T-helper 1 cell (primary cell): ENCODE data around the gene TIAM2.

Experiments
- DNase-seq, 5 donors: peaks; one replicate each; pipeline ENCODE4 v3.0.0-alpha.2; 2012 to 2020

Gene TIAM2

DNA sequence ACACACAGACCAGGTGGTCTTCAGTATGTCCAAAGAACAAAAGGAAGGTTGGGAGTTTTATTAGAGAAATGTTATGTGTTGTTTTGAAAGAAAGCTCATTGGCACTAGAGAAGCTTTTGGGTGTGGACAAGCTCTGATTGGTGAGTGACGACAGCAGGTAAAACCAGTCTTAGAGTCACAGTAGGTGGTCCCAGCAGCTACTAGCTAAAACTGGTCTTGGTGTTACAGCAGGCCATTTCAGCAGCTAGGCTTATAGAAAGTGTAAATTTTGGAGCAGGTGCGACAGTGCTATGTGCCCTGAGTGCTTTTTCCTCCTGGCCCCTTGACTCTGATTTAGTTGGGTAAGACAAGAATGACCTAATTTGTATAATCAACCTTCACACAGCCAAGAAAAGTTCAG lies 272.3 kb downstream of the TIAM2 start:
- DNase-seq, result no peak

DNA sequence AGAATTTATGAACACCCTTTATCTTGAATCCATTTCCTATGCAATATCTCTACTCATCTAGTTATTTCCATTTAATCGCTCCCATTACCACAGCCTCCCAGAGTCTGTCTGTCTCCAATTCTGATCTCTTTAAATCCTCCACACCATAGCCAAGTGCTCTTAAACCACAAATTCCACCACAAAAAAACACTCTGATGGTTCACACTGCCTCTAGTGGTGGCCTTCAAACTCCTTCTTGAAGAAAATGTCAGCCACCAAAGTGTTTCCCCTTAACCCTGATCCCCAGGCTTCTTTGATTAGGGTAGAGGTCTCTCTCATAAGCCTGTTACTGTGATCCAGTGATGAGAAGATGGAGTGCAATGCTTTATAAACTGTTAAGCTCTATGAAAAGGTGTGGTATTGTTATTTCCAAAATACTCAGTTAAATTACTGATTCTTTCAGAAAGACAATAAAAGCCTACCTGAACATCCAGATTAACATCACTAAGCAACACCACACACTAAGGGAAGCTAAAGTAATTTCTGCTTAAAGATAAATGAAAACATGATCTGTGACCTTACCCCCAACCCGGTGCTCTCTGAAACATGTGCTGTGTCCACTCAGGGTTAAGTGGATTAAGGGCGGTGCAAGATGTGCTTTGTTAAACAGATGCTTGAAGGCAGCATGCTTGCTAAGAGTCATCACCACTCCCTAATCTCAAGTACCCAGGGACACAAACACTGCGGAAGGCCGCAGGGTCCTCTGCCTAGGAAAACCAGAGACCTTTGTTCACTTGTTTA lies 273.2 kb downstream of the TIAM2 start:
- DNase-seq, result peak in 1 of 5 donors; percentile 42

DNA sequence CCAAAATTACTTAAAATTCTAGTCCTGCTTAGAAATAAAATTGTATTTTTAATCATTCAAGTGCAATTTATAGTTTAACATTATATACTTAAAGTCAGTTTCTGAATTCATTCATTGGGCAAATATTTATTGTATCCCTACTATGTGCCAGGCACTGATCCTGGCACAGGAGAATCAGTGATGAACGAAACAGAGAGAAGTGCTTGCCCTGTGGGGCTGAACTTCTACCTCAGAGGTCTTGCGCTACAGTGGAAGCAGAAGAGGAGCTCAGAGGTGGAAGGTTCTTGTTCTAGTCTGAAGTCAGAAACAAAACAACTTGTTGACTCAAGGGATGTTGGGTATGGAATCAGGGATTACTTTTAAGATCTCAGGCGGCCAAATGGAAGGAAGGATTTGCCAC lies 274.6 kb downstream of the TIAM2 start:
- DNase-seq, result no peak

DNA sequence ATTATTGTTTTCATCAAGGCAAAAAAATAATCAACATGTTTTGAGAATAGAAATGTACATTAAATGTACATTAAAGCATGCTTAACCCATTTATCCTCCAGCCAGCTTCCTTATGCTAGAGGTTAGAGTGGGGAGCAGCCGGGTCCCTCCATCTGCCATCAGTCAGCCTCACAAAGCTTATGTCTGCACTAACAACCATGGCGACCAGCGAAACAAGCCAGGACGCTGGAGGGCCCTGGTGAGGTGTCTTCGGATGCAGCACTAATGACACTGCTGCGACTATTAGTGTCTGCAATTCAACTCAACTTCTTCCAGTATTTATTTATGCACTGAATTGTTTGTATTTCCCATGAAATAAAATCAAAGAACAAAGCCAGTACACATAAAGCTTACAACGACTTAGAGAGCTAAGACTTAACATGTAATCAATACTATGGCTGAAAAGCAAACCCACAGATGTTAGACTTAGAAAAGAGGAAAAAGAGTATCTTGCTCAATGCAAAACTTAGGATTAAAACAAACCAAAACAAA lies 275.5 kb downstream of the TIAM2 start:
- DNase-seq, result no peak

DNA sequence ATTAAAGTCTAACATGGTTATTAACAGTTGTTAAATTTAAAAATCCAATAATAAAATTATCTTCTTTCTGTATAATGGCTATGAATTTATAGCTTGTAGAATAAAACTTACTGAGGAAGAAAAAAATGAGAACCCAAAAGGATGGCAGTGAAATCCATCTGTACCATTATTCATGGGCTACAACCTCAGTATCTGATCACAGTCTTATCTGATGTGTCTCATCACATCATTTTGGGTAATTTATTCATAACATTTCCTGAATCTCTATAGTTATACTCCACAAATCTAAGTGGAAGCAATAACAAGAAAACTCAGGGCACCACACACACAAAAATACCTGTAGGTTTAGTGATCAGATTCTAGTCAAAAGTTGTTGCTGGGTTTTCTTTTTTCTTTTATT lies 276.0 kb downstream of the TIAM2 start:
- DNase-seq, result no peak

DNA sequence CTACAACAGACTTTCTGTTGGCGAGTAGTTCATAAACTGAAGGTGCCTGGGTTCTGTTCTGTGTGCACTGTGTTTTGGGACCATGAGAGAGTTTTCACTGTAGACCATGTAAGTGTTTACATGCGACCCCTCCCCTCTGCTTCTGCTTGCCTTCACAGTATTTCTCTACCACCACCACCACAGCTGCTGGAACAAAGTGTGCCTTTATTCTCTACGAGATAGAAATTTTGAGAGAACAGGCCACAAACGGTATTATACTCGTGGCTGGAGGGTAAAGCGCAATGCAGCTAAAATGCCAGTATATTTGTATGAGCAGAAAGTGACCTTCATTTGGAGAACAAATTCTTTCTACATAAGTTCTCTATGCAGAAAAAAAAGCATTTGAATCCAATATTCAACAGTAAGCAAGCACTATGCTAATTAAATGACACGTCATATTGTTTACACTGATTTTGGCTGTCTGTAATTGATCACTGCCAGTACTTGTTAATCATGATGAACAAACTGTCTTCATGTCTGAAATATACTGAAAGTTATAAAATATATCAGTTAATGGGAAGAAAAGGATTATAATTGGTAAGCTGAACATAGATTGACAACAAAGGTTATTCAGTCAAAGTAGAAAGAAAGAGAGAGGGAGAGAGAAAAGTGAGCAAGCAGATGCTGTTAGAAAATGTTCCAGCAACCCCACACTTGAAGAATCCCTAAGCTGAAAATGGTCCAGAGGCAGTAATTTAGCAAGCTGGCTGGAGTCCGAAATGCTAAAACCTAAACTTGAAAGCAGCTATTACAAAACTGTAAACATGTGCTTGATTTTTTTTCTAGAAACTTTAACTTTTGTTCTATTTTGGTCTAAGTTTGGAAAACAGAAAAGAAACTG lies 277.5 kb downstream of the TIAM2 start:
- DNase-seq, result no peak

DNA sequence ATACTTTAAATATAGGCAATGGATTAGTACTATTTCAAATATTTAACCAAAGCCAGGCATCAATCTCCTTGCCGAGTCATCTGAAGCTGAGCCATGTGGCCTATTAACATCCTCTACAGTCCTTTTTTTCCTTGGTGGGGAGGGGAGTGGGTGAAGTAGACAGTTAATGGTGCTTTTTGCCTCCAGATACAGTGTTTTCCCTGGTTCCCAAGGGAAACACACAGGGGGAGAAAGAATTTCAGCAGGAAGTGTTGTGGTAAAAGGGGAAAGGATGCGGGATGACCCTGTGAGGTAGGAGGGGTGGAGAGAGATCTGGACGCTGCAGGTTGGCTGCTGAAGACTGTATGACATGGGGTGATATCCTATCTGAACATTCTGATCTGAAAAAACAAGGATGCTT lies 278.3 kb downstream of the TIAM2 start:
- DNase-seq, result no peak

DNA sequence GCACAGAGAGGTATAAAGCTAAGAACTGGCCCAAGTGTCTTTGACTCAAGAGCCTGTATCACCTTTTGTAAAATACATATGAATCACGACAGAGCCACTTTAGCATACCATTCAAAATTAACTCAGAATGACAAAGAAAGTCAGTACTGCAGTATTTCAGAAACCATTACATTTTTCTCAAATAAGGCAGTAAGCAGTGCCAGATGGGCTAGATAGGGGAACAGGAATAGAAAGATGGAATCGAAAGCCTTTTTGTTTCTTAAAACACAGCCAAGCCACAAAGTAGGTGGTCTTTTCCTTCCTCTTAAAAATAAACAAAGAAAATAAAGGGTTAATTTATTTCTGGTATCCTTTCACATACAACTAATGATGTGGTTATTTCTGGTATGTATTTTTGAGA lies 279.0 kb downstream of the TIAM2 start:
- no peak for DNase-seq

DNA sequence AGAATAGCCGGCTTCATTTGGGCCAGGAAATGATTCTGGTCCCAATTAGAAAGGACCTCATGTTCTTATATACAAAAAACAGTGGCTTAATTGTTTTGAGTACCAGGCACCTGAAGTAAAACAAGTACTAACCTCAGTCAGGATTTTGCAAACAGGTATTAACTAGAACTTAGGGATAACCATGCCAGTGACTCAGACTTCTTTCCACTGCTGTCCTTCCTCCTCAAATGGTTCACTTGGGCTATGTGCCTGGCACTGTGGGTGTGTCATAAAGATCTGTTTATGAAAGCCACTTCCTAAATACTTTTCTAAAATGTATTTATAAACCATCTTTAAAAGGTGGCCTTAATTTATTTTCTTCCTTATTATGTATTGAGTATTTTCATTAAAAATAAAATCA lies 279.4 kb downstream of the TIAM2 start:
- no peak for DNase-seq

DNA sequence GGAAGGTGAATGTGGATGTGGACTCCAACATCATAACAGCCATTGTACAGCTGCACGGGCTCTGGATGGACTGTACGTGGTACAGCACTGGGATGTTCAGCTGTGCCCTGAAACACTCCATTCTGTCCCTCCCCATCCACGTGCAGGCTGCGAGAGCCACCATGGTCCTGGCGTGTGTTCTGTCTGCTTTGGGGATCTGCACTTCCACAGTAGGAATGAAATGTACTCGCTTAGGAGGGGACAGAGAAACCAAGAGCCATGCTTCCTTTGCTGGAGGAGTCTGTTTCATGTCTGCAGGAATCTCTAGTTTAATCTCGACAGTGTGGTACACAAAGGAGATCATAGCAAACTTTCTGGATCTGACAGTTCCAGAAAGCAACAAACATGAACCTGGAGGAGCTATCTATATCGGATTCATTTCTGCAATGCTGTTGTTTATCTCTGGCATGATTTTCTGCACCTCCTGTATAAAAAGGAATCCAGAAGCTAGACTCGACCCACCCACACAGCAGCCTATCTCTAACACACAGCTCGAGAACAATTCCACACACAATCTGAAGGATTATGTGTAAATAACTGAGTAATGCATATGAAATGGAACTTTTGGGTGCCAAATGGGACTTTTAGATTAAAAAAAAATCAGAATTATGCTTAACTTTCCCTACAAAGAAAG lies 280.8 kb downstream of the TIAM2 start:
- DNase-seq, result no peak

DNA sequence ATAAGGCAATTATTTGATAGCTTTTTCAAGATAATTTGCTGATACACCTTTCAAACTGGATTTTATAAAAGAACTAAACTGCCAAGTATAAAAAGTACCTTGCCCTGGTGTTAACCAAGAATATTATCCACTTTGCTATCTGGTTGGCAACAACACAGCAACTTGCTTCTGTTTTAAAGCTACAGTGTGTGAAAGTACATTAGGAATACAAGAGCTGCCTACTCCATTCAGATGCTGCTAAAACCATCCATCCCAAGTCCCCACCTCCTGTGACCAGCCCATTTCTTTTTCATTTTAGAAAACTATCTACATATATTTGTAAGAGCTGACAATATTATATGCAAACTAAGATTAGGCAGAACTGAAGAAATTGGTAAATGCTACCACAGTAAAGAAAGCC lies 281.5 kb downstream of the TIAM2 start:
- DNase-seq, result no peak

DNA sequence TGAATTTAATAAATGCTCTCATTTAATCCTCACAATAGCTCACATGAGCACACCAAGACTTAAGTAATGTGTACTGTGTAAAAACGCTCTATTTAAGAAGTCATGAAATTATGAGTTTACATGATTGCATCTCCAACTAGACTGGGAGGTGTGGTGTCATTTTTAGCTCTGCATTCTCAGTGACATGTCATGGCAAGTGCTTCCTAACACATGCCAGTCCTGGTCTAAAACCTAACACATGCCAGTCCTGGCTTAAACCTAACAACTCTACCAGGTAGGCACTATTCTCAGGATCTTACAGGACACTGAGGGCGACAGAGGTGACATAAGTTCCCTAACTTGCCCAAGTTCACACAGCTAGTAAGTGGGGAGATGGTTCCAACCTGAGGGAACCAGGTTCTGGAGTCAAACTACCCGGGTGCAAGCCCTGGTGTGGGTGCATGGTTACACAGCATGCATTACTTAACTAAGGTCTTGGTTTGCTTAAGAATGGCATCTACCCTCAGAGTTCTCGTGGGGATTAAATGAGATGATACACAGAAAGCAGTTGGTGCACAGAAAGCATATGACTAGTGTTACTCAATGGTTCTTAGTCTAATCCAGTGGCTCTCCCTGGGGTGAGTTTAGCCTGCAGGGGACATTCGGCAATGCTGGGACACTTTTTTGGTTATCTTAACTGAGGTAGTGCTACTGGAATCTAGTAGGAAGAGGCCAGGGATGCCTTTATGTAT lies 283.4 kb downstream of the TIAM2 start:
- DNase-seq, result no peak

DNA sequence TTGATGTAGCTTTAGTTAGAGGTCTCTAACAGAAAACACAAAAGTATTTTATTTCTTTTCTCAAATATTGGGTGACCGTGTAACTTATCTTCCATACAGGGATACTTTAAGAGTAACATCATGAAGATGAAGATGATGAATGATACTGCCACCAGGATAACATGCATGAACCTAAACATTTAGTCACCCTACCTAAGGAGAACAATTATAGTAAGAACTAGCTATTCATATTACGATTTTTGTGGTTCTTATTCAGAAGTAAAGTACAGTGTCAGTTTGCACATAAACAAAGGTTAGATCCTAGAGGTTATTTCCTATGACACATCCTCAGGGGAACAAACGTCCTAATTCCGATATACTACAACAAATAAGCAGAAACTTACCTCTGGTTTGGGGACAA lies 289.7 kb downstream of the TIAM2 start:
- DNase-seq, result no peak

DNA sequence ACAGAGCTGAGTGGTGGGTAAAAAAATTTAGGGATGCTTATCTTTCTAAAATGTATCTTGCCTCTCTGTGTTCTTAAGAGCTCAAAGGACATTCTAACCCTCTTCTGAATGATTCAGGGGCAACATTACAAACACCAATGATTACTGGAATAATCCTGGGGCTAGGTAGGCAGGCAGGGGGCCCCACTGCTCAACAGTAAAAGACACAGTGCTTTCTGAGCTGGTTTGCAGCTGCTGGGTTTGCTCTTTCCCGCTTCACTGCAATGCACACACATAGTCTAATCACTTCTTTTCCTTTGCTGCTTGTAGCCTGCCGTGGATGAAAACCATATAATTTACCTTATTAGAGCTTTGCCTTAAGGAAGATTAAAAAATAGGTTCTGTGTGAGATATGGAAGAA lies 292.6 kb downstream of the TIAM2 start:
- no peak for DNase-seq

DNA sequence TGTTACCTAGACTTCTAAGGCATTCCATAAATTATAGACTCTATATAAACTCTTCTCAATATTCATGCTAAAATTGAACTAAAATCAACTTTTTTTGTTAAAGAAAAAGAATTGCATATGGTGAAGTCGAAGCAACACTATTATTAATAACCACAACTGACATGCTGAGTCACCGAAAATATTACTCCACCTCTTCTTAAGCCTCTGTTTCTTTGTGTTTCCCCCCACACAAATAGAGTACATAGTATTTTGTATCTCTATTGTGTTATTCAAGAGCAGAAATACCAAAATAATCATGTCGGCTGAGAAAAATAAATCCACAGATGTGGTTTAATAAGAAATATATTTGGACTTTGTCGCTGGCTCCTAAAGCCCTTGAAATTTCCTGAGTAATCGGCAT lies 295.4 kb downstream of the TIAM2 start:
- no peak for DNase-seq

DNA sequence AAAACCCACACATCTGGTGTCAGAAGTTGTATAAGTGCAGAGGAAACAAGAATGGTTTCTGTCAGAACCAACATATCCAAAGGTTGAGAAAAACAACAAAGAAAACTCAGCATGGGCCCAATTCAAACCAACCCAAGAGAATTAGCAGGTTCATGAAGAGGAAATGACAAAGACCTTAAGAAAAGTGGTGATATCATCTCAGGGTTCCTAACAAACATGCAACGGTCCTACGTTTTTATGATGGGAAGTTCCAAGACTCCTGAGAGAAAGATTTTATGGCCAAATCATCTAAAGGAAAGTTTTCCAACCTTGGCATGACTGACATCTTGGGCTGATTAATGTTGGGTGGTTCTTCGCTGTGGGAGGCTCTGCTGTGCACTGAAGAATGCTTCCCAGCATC lies 296.2 kb downstream of the TIAM2 start:
- DNase-seq, result no peak

DNA sequence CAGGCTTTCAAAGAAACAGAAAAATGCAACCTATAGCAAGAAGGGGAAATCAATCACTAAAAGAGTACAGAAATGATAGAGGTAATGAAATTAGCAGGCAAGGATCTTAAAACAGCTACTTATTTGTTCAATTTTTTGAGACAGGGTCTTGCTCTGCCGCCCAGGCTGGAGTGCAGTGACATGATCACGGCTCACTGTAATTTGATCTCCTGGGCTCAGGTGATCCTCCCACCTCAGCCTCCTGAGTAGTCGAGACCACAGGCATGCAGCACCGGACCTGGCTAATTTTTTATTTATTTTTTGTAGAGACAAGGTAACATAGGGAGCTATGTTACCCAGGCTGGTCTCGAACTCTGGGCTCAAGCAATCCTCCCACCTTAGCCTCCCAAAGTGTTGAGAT lies 297.6 kb downstream of the TIAM2 start:
- no peak for DNase-seq

DNA sequence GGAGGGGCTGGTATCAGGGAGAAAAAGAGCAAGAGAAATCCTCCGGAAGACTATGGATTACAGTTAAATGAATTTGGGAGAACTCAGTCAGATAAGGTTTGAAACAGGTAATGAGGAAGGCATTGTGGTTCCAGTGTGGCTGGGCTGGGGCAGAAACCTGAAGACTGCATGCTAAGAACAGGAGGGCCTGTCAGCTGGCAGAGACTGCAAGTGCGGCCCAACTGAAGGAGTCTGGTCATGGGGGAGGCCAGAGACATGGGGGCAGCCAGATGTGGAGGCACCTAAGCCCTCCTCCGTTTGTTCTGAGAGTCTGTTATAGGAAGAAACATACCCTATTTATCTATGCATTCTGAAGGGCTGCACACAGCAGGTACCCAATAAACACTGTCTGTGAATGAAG lies 302.6 kb downstream of the TIAM2 start:
- DNase-seq, result no peak

DNA sequence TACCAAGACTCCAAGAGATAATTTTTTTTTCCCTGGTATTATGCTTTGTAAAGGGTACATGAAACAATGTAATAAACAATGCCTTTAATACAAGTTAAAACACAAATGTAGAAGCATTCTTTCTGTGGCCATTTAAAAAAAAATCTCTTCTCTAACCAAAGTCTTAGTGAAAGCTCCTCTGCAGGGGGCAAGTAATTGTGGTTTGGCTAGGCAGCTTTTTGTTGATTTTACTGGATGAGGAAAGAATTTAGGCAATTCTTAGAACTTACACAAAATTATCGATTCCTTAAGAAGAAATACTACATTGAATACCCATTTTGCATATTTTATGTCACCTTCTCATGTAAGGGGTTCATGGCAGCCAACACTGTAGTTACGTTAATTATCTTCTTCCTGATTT lies 306.8 kb downstream of the TIAM2 start:
- no peak for DNase-seq

DNA sequence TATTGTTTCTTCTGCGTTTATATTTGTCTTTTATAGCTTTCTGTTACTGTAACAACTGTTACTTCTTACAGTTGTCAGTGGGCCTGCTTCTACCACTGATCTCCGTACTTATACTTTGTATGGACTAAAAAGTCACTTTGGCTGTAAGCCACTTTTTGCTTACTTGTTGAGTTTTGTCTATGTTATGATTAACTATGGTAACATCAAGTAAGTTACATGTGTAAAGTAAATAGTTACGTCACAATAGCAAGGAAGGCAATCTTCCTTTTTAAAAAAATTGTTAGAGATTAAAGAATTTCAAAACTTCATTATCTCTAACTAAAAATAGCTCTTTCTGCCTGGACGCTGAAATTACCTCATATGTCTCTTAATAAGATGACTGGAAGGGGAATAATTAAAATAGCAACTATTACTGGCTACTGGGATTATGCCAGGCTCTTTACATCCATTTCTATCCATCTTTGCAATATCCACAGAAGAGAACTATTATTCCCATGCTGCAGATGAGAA lies 308.3 kb downstream of the TIAM2 start:
- no peak for DNase-seq

DNA sequence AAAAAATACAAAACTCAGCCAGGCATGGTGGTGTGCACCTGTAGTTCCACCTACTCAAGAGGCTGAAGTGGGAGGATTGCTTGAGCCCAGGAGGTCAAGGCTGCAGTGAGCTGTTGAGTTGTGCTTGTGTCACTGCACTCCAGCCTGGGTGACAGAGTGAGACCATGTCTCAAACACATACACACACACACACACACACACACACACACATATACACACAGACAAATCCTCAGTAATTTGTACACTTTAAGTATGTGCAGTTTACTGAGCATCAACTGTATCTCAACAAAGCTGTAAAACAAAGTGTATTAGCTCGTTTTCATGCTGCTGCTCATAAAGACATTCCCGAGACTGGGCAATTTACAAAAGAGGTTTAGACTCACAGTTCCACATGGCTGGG lies 311.8 kb downstream of the TIAM2 start:
- DNase-seq, result no peak
